HTERT RPE-1 (cell line): ENCODE results near the gene ANKS3.

Experiments
- in situ Hi-C: fragments of 300-500 bp; cut with MboI; formaldehyde crosslinking; loops from 4 replicates; pipeline ENCODE4 v1.14.3; 2020; ENCODE audit warnings: low sequenced_read_pairs

Gene ANKS3

DNA sequence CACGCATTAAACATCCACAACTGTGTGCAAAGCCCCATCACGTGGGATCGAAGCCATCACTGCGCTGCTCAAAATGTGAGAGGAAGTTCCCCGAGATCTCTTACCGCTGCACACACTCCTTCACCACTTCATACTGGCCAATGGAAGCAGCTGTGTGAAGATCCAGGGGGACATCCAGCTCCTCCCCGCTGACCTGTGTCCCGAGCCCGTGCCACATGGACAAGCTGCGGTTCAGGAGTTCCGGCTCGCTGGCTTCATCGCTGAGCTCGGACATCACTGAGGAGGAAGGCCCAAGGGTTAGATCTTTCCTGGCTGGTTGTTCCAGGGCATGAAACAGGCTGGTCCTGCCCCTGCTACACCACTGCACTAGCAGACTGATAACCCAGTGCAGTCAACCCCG is 4.2 kb downstream of the ANKS3 start:
- in situ Hi-C loops, result no loop called here

DNA sequence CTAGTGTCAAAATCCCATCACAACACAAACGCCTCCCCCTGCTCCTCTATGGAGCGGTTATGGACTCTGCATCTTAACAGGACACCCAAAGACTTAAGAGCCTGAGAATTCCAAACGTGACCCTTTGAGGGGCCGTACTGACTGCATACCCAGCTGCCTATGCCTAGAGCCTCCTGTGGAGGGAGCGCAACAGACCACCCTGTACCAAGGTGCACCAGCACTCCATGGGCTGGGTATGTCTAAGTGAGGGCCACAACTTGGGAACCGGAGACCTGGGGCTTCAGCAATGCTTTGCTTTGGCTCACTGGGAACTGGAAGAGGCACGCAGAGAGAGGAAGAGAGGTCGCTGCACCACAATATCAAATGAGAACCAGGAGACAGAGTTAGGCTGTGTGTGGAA is 5.4 kb downstream of the ANKS3 start:
- in situ Hi-C loops, result no loop called here

DNA sequence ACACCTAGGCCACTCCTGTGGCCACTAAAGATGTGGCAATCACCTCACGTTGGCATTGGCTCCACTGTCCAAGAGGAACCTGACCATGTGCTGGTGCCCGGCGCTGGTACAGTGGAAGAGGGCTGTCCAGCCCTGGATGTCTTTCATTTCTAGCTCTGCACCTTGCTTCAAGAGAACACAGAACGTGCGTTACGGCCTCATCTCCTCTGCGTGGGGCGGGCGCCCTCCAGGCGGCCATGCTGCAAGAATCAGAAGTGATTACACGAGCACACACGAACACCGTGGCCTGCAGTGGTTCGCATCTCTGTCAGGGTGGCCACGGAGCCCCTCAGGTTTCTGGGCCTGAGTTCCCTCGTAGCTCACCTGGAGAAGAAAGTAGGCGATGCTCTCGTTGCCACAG is 7.5 kb downstream of the ANKS3 start:
- in situ Hi-C loops, result no loop called here

DNA sequence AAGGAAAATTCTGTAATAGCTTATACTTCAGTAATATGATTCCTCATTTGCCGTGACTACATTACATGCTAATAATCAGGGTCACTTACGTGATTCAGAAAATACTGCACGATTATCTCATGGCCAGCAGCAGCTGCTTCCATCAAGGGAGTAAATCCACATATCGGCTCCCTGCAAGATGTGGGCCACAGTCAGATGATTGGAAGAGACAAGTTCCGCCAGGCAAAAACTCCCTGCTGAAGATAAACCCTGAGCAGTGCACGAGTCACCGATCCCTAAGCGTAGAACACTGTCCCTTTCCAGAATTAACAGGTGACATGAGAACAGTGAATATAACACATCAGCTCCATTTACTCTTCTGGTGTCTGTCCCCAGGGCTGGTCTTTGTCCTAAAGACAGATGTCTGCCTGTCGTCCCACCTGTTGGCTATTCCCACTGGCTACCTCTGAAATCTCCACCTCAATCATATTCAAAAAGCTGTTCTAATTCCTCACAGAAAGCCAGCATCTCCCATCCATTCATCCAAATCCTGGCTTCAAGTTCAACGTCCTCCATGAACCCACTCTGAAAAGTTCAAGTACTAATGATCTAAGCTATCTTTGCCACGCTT is 9.3 kb downstream of the ANKS3 start:
- in situ Hi-C loops, result no loop called here

- in situ Hi-C loops, result no loop called here
These were observed 10.9 kb downstream of the ANKS3 start for GRCh38 chr16:4723071-4723767.

DNA sequence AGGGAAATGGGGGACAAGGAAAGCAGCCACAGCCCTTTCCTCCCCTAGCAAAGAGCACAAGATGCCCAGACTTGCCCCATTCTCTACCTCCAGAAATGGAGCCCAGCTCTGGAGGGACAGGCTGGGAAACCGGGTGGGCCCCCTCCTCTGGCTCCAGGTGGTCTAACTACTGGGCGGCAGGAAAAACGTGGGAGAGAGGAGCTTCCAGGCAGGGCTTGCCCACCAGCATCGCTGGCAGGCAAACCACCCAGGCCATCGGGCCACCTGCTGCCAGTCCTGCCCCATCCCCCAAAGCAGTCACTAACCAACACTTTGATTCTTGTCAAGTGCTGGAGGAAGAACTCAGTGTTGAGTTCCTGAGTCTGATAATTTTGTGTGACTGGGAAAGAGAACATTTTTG is 15.6 kb downstream of the ANKS3 start:
- in situ Hi-C loops, result no loop called here

- in situ Hi-C loops, result no loop called here
These were observed 19.1 kb downstream of the ANKS3 start for GRCh38 chr16:4714996-4715395.

DNA sequence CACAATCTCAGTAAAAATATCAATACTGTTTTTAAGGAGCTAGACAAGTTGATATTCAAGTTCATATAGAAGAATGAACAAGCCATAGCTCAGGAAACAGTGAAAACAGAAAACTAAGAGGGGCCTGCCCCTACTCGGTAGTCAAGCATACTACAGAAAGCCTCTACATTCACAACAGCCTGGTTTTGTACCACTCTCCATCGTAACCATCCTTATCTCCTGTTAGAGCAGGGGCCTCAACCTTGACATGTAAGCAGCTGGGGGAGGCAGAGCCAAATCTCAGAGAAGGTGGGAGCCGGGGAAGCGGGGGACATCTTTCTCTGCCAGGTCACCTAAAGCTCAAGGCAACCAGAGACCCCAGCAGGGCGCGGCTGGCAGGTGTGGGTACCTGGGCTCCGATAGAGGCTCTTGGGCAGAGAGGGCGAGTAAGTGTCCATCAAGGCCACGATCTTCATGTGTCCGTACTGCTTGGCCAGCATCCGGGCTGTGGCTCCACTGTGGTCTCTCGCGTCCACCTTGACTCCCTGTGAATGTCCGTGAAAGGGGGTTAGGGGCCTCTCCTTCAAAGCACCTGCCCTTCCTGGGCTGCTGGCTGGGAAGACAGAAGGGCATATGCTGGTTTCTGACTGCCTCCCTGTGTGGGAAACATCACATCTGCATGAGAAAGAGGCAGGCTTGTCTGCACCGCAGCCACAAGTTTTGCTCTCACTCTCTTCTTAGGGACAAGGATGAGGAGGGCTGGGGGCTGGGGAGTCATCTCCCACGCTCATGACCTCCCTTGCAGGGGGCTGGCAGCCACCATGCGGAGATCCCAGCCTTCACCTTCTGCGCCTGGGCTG is 20.2 kb downstream of the ANKS3 start:
- in situ Hi-C loops, result no loop called here

GRCh38 chr16:4709481-4709880 is 24.6 kb downstream of the ANKS3 start:
- in situ Hi-C loops, result no loop called here

- in situ Hi-C loops, result no loop called here
These were observed 27.2 kb downstream of the ANKS3 start for GRCh38 chr16:4706871-4707270.

- in situ Hi-C loops, result no loop called here
These were observed 29.2 kb downstream of the ANKS3 start for GRCh38 chr16:4704913-4705312.

DNA sequence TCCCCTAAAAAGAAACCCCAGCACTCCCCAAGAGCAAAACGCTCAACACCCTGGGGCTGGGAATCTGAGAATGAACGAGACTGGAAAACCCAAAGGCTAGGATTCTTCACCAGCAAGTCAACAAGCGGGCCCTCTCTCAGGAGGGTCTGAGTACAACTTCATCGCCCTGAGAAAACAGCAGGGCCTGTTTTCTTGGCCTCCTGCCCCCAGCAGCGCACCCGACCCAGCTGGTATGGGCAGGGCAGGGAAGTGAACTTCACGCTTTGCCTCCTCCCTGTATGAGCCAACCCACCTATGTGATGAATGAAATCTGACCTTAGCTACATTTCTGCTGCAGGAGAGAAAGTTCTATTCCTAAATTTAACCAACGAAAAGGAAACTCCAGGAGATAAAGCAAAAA is 29.6 kb downstream of the ANKS3 start:
- in situ Hi-C loops, result no loop called here

- in situ Hi-C loops, result no loop called here
These were observed 30.2 kb downstream of the ANKS3 start for GRCh38 chr16:4703906-4704305.

GRCh38 chr16:4702466-4702808 is 31.6 kb downstream of the ANKS3 start:
- in situ Hi-C loops, result no loop called here

DNA sequence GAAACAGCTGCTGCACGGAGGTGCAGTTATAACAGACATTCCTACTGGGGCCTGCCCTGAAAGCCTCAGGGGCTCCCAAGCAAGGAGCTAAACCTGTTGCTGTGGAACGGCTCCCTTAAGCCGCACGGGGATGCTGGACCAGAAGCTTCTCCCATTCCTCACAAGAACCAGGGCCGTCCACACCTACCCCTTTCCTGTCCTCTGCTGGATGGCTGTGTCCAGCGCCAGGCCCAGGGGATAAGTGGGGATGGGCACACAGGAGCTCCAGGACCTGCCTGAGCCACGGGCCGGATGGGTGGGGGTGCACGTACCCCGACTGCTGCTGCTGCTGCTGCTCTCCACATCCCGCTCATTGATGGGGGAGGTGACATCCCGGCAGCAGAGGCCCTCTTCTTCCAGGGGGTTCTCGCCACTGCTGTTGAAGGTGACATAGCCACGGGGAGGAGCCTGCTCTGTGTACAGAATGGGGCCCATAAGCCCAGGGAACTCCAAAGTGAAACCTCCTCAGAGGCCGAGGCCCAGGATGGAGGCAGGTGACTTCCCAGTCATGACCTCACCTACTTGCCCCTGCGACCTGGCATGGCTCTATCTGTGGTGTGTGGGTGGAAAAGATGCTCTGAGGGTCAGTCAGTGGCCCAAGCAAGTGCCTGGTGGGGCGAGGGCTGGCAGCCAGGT is 32.1 kb downstream of the ANKS3 start:
- in situ Hi-C loops, result no loop called here

GRCh38 chr16:4700997-4701743 is 32.9 kb downstream of the ANKS3 start:
- in situ Hi-C loops, result no loop called here

GRCh38 chr16:4700380-4700996 is 33.6 kb downstream of the ANKS3 start:
- in situ Hi-C loops, result no loop called here

GRCh38 chr16:4699046-4699556 is 35.0 kb downstream of the ANKS3 start:
- in situ Hi-C loops, result no loop called here

DNA sequence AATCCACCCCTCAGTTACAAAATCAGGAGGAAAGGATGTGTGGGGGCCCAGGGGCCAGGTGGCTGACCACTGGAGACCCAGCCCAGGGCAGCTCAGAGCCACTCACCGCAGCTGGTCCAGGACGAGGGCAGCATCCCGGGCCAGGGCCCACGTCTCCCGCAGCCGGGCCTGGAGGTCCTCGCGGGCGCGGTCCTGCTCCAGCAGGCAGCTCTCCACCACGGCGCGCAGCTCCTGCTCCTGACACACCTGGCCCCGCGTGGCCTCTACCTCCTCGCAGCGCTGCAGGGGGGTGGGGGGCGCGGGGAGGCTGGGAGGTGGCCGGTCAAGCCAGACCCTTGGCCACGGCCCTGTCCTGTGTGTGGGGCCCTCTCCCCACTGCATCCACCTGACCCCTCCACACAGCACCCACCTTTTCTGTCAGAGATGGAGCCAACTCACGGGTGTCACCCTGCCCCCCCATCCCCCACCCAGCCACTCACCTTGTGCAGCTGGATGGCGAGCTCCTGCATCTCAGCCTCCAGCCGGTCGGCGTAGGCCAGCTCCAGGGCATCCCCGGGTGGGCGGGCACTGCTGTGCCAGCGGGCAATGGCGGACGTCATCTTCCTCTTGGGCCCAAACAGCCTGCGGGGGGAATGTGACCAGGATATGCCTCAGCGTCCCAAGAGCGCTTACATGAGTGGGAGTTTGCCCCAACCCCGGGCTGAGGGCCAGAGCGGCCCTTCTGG is 35.6 kb downstream of the ANKS3 start:
- in situ Hi-C loops, result no loop called here
